ENCODE results near the gene SLC38A5. TPM values are rescaled to one million over a fixed set of nuclear protein-coding genes. Genes with fewer than 3 reads are reported as not detected.

SLC38A5 gene
- total and polyA plus RNA-seq, 2 experiments from 2014 or later: 20.7 to 47.7 TPM

DNA sequence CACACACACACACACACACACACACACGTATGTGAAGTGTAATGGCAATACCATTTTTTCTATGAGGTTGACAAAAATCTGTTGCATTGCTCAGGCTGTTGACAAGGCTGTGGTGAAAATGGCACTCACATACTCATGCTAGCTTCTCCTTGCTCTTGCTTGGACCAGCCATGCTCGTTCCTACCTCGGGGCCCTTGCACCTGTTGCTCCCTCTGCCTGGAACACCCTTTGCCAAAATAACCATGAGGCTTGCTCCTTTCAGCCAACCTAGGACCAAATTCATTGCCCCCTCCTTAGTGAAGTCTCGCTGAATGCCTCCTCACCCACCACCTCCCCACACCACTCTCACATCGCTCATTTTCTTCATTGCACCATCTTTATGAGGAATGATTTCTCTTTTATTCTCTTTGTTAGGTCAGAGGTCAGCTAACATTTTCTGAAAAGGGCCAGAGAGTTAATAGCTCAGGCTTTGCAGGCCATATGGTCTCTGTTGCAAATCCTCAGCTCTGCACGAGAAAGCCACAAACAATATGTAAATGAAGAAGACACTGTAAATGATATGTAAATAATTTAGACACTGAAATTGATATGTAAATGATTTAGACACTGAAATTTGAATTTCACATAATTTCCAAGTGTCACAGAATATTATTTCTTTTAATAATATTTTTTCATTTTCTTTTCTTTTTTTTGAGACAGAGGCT lies 13.3 kb downstream of the SLC38A5 start (continued):
- TF ChIP-seq, protein P1, sequence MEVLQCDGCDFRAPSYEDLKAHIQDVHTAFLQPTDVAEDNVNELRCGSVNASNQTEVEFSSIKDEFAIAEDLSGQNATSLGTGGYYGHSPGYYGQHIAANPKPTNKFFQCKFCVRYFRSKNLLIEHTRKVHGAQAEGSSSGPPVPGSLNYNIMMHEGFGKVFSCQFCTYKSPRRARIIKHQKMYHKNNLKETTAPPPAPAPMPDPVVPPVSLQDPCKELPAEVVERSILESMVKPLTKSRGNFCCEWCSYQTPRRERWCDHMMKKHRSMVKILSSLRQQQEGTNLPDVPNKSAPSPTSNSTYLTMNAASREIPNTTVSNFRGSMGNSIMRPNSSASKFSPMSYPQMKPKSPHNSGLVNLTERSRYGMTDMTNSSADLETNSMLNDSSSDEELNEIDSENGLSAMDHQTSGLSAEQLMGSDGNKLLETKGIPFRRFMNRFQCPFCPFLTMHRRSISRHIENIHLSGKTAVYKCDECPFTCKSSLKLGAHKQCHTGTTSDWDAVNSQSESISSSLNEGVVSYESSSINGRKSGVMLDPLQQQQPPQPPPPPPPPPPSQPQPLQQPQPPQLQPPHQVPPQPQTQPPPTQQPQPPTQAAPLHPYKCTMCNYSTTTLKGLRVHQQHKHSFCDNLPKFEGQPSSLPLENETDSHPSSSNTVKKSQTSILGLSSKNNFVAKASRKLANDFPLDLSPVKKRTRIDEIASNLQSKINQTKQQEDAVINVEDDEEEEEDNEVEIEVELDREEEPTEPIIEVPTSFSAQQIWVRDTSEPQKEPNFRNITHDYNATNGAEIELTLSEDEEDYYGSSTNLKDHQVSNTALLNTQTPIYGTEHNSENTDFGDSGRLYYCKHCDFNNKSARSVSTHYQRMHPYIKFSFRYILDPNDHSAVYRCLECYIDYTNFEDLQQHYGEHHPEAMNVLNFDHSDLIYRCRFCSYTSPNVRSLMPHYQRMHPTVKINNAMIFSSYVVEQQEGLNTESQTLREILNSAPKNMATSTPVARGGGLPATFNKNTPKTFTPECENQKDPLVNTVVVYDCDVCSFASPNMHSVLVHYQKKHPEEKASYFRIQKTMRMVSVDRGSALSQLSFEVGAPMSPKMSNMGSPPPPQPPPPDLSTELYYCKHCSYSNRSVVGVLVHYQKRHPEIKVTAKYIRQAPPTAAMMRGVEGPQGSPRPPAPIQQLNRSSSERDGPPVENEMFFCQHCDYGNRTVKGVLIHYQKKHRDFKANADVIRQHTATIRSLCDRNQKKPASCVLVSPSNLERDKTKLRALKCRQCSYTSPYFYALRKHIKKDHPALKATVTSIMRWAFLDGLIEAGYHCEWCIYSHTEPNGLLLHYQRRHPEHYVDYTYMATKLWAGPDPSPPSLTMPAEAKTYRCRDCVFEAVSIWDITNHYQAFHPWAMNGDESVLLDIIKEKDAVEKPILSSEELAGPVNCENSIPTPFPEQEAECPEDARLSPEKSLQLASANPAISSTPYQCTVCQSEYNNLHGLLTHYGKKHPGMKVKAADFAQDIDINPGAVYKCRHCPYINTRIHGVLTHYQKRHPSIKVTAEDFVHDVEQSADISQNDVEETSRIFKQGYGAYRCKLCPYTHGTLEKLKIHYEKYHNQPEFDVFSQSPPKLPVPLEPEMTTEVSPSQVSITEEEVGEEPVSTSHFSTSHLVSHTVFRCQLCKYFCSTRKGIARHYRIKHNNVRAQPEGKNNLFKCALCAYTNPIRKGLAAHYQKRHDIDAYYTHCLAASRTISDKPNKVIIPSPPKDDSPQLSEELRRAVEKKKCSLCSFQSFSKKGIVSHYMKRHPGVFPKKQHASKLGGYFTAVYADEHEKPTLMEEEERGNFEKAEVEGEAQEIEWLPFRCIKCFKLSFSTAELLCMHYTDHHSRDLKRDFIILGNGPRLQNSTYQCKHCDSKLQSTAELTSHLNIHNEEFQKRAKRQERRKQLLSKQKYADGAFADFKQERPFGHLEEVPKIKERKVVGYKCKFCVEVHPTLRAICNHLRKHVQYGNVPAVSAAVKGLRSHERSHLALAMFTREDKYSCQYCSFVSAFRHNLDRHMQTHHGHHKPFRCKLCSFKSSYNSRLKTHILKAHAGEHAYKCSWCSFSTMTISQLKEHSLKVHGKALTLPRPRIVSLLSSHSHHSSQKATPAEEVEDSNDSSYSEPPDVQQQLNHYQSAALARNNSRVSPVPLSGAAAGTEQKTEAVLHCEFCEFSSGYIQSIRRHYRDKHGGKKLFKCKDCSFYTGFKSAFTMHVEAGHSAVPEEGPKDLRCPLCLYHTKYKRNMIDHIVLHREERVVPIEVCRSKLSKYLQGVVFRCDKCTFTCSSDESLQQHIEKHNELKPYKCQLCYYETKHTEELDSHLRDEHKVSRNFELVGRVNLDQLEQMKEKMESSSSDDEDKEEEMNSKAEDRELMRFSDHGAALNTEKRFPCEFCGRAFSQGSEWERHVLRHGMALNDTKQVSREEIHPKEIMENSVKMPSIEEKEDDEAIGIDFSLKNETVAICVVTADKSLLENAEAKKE (CRISPR knock-in tag; IDR thresholded peaks at IDR 0.05): no peak
- no peak for TF ChIP-seq CTCF (conservative IDR thresholded peaks at IDR 0.05; ENCODE audit: low read depth in 2 of 2)
- no peak for TF ChIP-seq ZNF331 (CRISPR knock-in tag; IDR thresholded peaks at IDR 0.05; ENCODE audit: low read depth)
- TF ChIP-seq, protein P2, sequence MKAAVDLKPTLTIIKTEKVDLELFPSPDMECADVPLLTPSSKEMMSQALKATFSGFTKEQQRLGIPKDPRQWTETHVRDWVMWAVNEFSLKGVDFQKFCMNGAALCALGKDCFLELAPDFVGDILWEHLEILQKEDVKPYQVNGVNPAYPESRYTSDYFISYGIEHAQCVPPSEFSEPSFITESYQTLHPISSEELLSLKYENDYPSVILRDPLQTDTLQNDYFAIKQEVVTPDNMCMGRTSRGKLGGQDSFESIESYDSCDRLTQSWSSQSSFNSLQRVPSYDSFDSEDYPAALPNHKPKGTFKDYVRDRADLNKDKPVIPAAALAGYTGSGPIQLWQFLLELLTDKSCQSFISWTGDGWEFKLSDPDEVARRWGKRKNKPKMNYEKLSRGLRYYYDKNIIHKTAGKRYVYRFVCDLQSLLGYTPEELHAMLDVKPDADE (IDR thresholded peaks at IDR 0.05): no peak
- no peak for TF ChIP-seq CREB1 (CRISPR knock-in tag; IDR thresholded peaks at IDR 0.05; ENCODE audit: low read depth)
- TF ChIP-seq ZNF114 (CRISPR knock-in tag; IDR thresholded peaks at IDR 0.05): no peak
- no peak for TF ChIP-seq EZH2phosphoT487 (IDR thresholded peaks at IDR 0.05; ENCODE audit: unreplicated experiment)
- TF ChIP-seq JUNB (IDR thresholded peaks at IDR 0.05; ENCODE audit: unreplicated experiment): no peak
